Measurements from ENCODE around the gene MED10. TPM values are rescaled to one million over a fixed set of nuclear protein-coding genes. Genes with fewer than 3 reads are reported as not detected.

Gene MED10
- total RNA-seq, 1 experiment from 2014 or later, result 94.0 TPM

- Histone ChIP-seq H3F3A (ENCODE audit: low read length, unreplicated experiment) (peaks cover 4% of the 10 kb centered on the region), H3K27ac (ENCODE audit: low read length) (no peak overlapping the region), H3K4me3 (ENCODE audit: low read length) (no peak overlapping the region), H3K9ac (ENCODE audit: low read length) (no peak overlapping the region), H3K79me2 (ENCODE audit: low read length) (no peaks in the 10 kb centered on the region), H3K9me2 (replicated peaks; ENCODE audit: low read length) (no peaks in the 10 kb centered on the region), H3K9me3 (ENCODE audit: low read length) (no peaks in the 10 kb centered on the region), H4K20me1 (ENCODE audit: low read length) (no peaks in the 10 kb centered on the region), H3K4me1 (ENCODE audit: insufficient read depth, low read length) (peaks cover 34% of the 10 kb centered on the region), H3K4me2 (ENCODE audit: low read length) (no peak overlapping the region), H3K36me3 (ENCODE audit: low read depth, low read length) (no peaks in the 10 kb centered on the region), H2AFZ (ENCODE audit: low read length) (no peak overlapping the region), H3K27me3 (ENCODE audit: low read length) (no peaks in the 10 kb centered on the region)
- TF ChIP-seq CTCF (conservative IDR thresholded peaks at IDR 0.05; ENCODE audit: low read depth, low read length), result no peak
- no peak for TF ChIP-seq EZH2 (IDR thresholded peaks at IDR 0.05; ENCODE audit: low read length, unreplicated experiment)
- no peak for ATAC-seq
- ChIA-PET POLR2A (ENCODE audit: unreplicated experiment) (no interaction called here), CTCF (no interaction called here)
- BruUV-seq (replicated peaks), result no TSS peak
- DNase-seq, result no peak
- intact Hi-C loops (cut with micrococcal nuclease), result no loop called here
Observed at GRCh38 chr5:6403416-6403815, 25.1 kb upstream of the MED10 start.

DNA sequence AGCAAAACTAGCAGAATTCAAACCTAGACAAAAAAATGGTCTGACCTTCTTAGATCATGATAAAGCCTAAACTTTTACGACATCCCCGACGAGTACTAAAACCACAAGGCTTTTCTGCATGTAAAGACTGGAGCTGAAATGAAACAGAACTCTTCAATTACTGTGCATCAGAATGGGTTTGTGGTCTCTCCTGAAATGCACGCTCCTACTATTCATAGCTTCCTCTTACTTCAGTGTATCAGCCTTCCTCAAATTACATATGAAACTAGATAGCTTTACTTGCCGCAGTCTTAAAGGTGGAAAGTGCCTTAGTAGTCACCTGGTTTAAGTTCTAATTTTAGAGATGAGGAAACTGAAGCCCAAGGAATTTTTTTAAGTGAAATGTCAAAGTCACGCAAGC lies 24.6 kb upstream of the MED10 start:
- no peaks in the 10 kb centered on the region for H3K9me2 ChIP-seq (replicated peaks; ENCODE audit: low read length)
- TF ChIP-seq CTCF (conservative IDR thresholded peaks at IDR 0.05; ENCODE audit: low read depth, low read length) (no peak), EZH2 (IDR thresholded peaks at IDR 0.05; ENCODE audit: low read length, unreplicated experiment) (no peak), EZH2phosphoT487 (IDR thresholded peaks at IDR 0.05; ENCODE audit: borderline replicate concordance, low read length) (no peak)
- no peaks in the 10 kb centered on the region for H3K79me2 ChIP-seq (ENCODE audit: low read length)
- no peak overlapping the region for H3K4me3 ChIP-seq (ENCODE audit: low read length)
- no peak overlapping the region for H3K27ac ChIP-seq (ENCODE audit: low read length)
- H4K20me1 ChIP-seq (ENCODE audit: low read length), result no peaks in the 10 kb centered on the region
- CTCF ChIA-PET, result interaction anchor here (0.7 kb wide), 1 partner anchor 128 kb away, joined by 3 read pairs; no protein-coding TSS in a partner anchor
- no peak overlapping the region for H3K9ac ChIP-seq (ENCODE audit: low read length)
- intact Hi-C loops (cut with micrococcal nuclease), result no loop called here
- BruUV-seq (replicated peaks), result no TSS peak
- no peak for DNase-seq
- no peaks in the 10 kb centered on the region for H3K27me3 ChIP-seq (ENCODE audit: low read length)
- no peak for ATAC-seq
- peaks cover 29% of the 10 kb centered on the region for H3K4me1 ChIP-seq (ENCODE audit: insufficient read depth, low read length)
- no peaks in the 10 kb centered on the region for H3K36me3 ChIP-seq (ENCODE audit: low read depth, low read length)
- no peak overlapping the region for H3K4me2 ChIP-seq (ENCODE audit: low read length)
- POLR2A ChIA-PET (ENCODE audit: unreplicated experiment), result no interaction called here
- H3K9me3 ChIP-seq (ENCODE audit: low read length), result no peaks in the 10 kb centered on the region
- H3F3A ChIP-seq (ENCODE audit: low read length, unreplicated experiment), result peaks cover 4% of the 10 kb centered on the region
- no peak overlapping the region for H2AFZ ChIP-seq (ENCODE audit: low read length)

GRCh38 chr5:6401410-6401809 lies 23.1 kb upstream of the MED10 start:
- Histone ChIP-seq H3K9me2 (replicated peaks; ENCODE audit: low read length) (no peaks in the 10 kb centered on the region), H3K4me2 (ENCODE audit: low read length) (peak overlapping the region; percentile 4; the same call in 1 of the 2 replicates), H3K9ac (ENCODE audit: low read length) (no peak overlapping the region), H3K36me3 (ENCODE audit: low read depth, low read length) (no peaks in the 10 kb centered on the region), H4K20me1 (ENCODE audit: low read length) (no peaks in the 10 kb centered on the region), H3K9me3 (ENCODE audit: low read length) (no peaks in the 10 kb centered on the region), H3K4me1 (ENCODE audit: insufficient read depth, low read length) (peaks cover 28% of the 10 kb centered on the region), H3F3A (ENCODE audit: low read length, unreplicated experiment) (peaks cover 4% of the 10 kb centered on the region), H3K27ac (ENCODE audit: low read length) (no peak overlapping the region), H3K79me2 (ENCODE audit: low read length) (no peaks in the 10 kb centered on the region), H3K27me3 (ENCODE audit: low read length) (no peaks in the 10 kb centered on the region), H2AFZ (ENCODE audit: low read length) (0 out of 2 replicates have a peak overlapping the region, but pooled peaks have one; percentile 5), H3K4me3 (ENCODE audit: low read length) (no peak overlapping the region)
- intact Hi-C loops (cut with micrococcal nuclease), result no loop called here
- peak; percentile 51 for DNase-seq
- no peak for TF ChIP-seq EZH2phosphoT487 (IDR thresholded peaks at IDR 0.05; ENCODE audit: borderline replicate concordance, low read length)
- TF ChIP-seq CTCF (conservative IDR thresholded peaks at IDR 0.05; ENCODE audit: low read depth, low read length), result no peak
- TF ChIP-seq EZH2 (IDR thresholded peaks at IDR 0.05; ENCODE audit: low read length, unreplicated experiment), result no peak
- no peak for ATAC-seq
- CTCF ChIA-PET, result no interaction called here
- POLR2A ChIA-PET (ENCODE audit: unreplicated experiment), result no interaction called here
- BruUV-seq (replicated peaks), result no TSS peak
